WTC11 (cell line): Measurements from ENCODE around the gene CROCC2. TPM values are rescaled to one million over a fixed set of nuclear protein-coding genes. Genes with fewer than 3 reads are reported as not detected.

Experiments
- ATAC-seq: fragments of 200-7000 bp; cut with Tn5 transposase; 2 replicates; pipeline ENCODE4 v1.10.0; 2021; ENCODE audit warnings: mild to moderate bottlenecking, moderate library complexity
- CTCF ChIA-PET: fragments of 300-600 bp; sonication (Branson Sonifier 250); formaldehyde crosslinking; loops from one replicate; lab custom pipeline; 2021; ENCODE audit warnings: antibody characterized with exemption; lab: Charles Lee
- POLR2A ChIA-PET: fragments of 350-600 bp; sonication (Branson Sonifier 250); formaldehyde crosslinking; loops from one replicate; lab custom pipeline; 2021; ENCODE audit warnings: antibody characterized with exemption; lab: Charles Lee
- DNase-seq: peaks from one replicate; pipeline ENCODE4 v3.0.0; 2021; ENCODE audit warnings: low spot score
- H3K27ac Mint-ChIP-seq: 2 replicates; pipeline ENCODE4 v1.8.0; 2021; ENCODE audit warnings: mixed read lengths
- H3K27me3 Mint-ChIP-seq: 2 replicates; pipeline ENCODE4 v1.8.0; 2021; ENCODE audit warnings: low read depth, mild to moderate bottlenecking, moderate library complexity, mixed read lengths
- H3K36me3 Mint-ChIP-seq: 2 replicates; pipeline ENCODE4 v1.8.0; 2021; ENCODE audit warnings: mixed read lengths
- H3K4me1 Mint-ChIP-seq: 2 replicates; pipeline ENCODE4 v1.8.0; 2022; ENCODE audit warnings: mixed read lengths
- H3K4me3 Mint-ChIP-seq: 2 replicates; pipeline ENCODE4 v1.8.0; 2021; ENCODE audit warnings: mild to moderate bottlenecking, moderate library complexity, mixed read lengths
- H3K9me3 Mint-ChIP-seq: 2 replicates; pipeline ENCODE4 v1.8.0; 2021; ENCODE audit warnings: mixed read lengths
- CBFB ChIP-seq: sonication (generic); formaldehyde crosslinking; IDR thresholded peaks from 2 replicates; pipeline ENCODE4 v1.8.1; 2022; ENCODE audit warnings: mild to moderate bottlenecking, low read depth, missing genetic modification reagents
- GRHL2 ChIP-seq: fragments of 250-450 bp; sonication (Bioruptor Pico); IDR thresholded peaks from 2 replicates; pipeline ENCODE4 v1.8.0; 2022; ENCODE audit warnings: mild to moderate bottlenecking, moderate library complexity; ENCODE audit not compliant: insufficient replicate concordance, severe bottlenecking
- GTF2I ChIP-seq: fragments of 250-450 bp; sonication (Bioruptor Pico); conservative IDR thresholded peaks from 2 replicates; pipeline ENCODE4 v1.4.0; 2021; ENCODE audit warnings: mild to moderate bottlenecking
- NFATC4 ChIP-seq: fragments of 250-450 bp; sonication (Bioruptor Pico); IDR thresholded peaks from 2 replicates; pipeline ENCODE4 v1.9.0; 2021; ENCODE audit warnings: mild to moderate bottlenecking
- NFE2L1 ChIP-seq: sonication (generic); formaldehyde crosslinking; IDR thresholded peaks from 2 replicates; pipeline ENCODE4 v1.8.1; 2023; ENCODE audit warnings: missing genetic modification reagents
- NR3C1 ChIP-seq: sonication (generic); formaldehyde crosslinking; conservative IDR thresholded peaks from 2 replicates; pipeline ENCODE4 v1.8.1; 2023; ENCODE audit warnings: low read depth, mild to moderate bottlenecking, missing genetic modification reagents
- PRRX2 ChIP-seq: fragments of 250-450 bp; sonication (Bioruptor Pico); IDR thresholded peaks from 2 replicates; pipeline ENCODE4 v1.8.0; 2021; ENCODE audit warnings: mild to moderate bottlenecking
- TEAD1 ChIP-seq: sonication (generic); formaldehyde crosslinking; IDR thresholded peaks from 2 replicates; pipeline ENCODE4 v1.8.0; 2022; ENCODE audit warnings: mild to moderate bottlenecking, missing genetic modification reagents
- TEAD4 ChIP-seq: sonication (generic); formaldehyde crosslinking; IDR thresholded peaks from 2 replicates; pipeline ENCODE4 v1.8.0; 2022; ENCODE audit warnings: mild to moderate bottlenecking, missing genetic modification reagents
- TP53 ChIP-seq: sonication (generic); formaldehyde crosslinking; IDR thresholded peaks from 2 replicates; pipeline ENCODE4 v1.8.1; 2023; ENCODE audit warnings: mild to moderate bottlenecking, missing genetic modification reagents
- ZBTB21 ChIP-seq: sonication (generic); formaldehyde crosslinking; IDR thresholded peaks from 2 replicates; pipeline ENCODE4 v1.8.1; 2023; ENCODE audit warnings: mild to moderate bottlenecking, missing genetic modification reagents, borderline replicate concordance
- ZNF396 ChIP-seq: fragments of 250-450 bp; sonication (Bioruptor Pico); IDR thresholded peaks from 2 replicates; pipeline ENCODE4 v1.8.0; 2021; ENCODE audit warnings: mild to moderate bottlenecking, moderate library complexity, borderline replicate concordance
- ZNF416 ChIP-seq: fragments of 250-450 bp; sonication (Bioruptor Pico); IDR thresholded peaks from 2 replicates; pipeline ENCODE4 v1.9.0; 2021; ENCODE audit warnings: mild to moderate bottlenecking, inconsistent platforms
- total RNA-seq: library from RNA; stranded (reverse); gene quantifications from 3 replicates; pipeline ENCODE4 v1.2.3, GENCODE V29; 2021
- TF ChIP-seq, protein P1 (sequence below): fragments of 250-450 bp; sonication (Bioruptor Pico); conservative IDR thresholded peaks from 2 replicates; pipeline ENCODE4 v1.9.0; 2021; ENCODE audit warnings: mild to moderate bottlenecking
- TF ChIP-seq, protein P2 (sequence below): sonication (generic); formaldehyde crosslinking; conservative IDR thresholded peaks from 2 replicates; pipeline ENCODE4 v1.8.1; 2022; ENCODE audit warnings: mild to moderate bottlenecking, missing genetic modification reagents
- TF ChIP-seq, protein P3 (sequence below): sonication (generic); formaldehyde crosslinking; IDR thresholded peaks from 2 replicates; pipeline ENCODE4 v1.8.0; 2022; ENCODE audit warnings: mild to moderate bottlenecking, missing genetic modification reagents
- TF ChIP-seq, protein P4 (sequence below): sonication (generic); formaldehyde crosslinking; IDR thresholded peaks from 2 replicates; pipeline ENCODE4 v1.8.1; 2023; ENCODE audit warnings: mild to moderate bottlenecking, missing genetic modification reagents, moderate library complexity
- TF ChIP-seq, protein P5 (sequence below): sonication (generic); formaldehyde crosslinking; IDR thresholded peaks from 2 replicates; pipeline ENCODE4 v1.8.1; 2022; ENCODE audit warnings: mild to moderate bottlenecking, missing genetic modification reagents, moderate library complexity, borderline replicate concordance
- TF ChIP-seq, protein P6 (sequence below): sonication (generic); formaldehyde crosslinking; IDR thresholded peaks from 2 replicates; pipeline ENCODE4 v1.8.1; 2022; ENCODE audit warnings: low read depth, mild to moderate bottlenecking, moderate library complexity, missing genetic modification reagents, borderline replicate concordance
- TF ChIP-seq, protein P7 (sequence below): fragments of 250-450 bp; sonication (Bioruptor Pico); IDR thresholded peaks from 2 replicates; pipeline ENCODE4 v1.9.0; 2021; ENCODE audit warnings: moderate library complexity, mild to moderate bottlenecking, inconsistent platforms, borderline replicate concordance
- TF ChIP-seq, protein P8 (sequence below): sonication (generic); formaldehyde crosslinking; IDR thresholded peaks from 2 replicates; pipeline ENCODE4 v1.8.1; 2023; ENCODE audit warnings: mild to moderate bottlenecking, missing genetic modification reagents

CROCC2 gene
- total RNA-seq, 1 experiment from 2014 or later, result not detected

DNA sequence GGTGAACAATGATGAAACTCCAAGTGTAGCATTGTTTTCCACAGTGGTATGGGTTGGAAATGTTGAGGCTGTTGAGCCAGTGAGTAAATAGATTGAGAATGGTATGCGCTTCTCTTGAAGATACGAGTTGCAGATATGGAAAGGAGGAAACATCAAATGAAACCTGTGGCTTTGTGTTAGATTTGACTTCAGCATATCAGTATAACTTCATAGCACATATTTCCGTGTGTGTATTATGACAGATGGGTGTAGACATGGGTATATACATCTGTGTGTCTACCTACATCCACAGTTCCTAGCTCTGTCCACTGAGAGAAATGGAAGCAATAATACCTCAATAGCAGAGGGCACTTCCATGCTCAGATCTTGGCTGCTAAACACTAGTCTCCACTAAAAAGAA, 100.3 kb downstream of the CROCC2 start:
- CTCF ChIA-PET, result no interaction called here
- no peak for DNase-seq
- peaks cover 36% of the 10 kb centered on the region for H3K9me3 Mint-ChIP-seq
- POLR2A ChIA-PET, result no interaction called here
- no peak overlapping the region for H3K27ac Mint-ChIP-seq
- TF ChIP-seq GTF2I (CRISPR knock-in tag) (no peak), ZNF416 (CRISPR knock-in tag) (no peak)
- TF ChIP-seq, protein P1, sequence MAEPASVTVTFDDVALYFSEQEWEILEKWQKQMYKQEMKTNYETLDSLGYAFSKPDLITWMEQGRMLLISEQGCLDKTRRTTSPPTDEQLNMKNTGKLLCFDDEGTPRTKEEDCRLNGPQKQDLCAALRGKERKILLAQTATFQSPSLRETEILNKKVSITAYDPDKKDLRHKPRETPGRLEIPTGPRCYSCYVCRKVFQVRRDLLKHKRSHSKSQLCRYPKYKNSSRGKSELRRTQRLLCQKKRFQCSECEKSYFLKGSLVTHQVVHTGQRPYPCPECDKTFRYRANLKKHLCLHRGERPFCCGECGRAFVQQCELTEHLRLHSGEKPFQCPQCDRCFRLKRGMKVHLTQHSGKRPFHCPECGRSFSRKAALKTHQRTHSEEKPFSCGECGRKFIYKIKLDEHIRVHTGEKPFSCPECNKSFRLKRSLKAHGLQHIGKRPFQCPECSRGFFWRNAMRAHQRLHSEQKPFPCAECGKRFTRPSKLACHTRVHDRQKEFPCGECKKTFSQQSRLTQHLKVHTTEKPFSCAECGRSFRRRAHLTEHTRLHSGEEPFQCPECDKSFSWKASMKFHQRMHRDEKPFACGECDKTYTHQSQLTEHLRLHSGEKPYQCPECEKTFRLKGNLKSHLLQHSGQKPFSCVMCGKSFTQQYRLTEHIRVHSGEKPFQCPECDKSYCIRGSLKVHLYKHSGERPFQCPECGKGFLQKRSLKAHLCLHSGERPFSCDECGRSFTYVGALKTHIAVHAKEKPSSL (CRISPR knock-in tag), result no peak
- TF ChIP-seq, all 79 proteins: peak for 0
- ATAC-seq, result no peak
- H3K36me3 Mint-ChIP-seq, result peaks cover 28% of the 10 kb centered on the region
- peaks cover 19% of the 10 kb centered on the region for H3K4me1 Mint-ChIP-seq
- H3K27me3 Mint-ChIP-seq, result peaks cover 26% of the 10 kb centered on the region
- no peak overlapping the region for H3K4me3 Mint-ChIP-seq

DNA sequence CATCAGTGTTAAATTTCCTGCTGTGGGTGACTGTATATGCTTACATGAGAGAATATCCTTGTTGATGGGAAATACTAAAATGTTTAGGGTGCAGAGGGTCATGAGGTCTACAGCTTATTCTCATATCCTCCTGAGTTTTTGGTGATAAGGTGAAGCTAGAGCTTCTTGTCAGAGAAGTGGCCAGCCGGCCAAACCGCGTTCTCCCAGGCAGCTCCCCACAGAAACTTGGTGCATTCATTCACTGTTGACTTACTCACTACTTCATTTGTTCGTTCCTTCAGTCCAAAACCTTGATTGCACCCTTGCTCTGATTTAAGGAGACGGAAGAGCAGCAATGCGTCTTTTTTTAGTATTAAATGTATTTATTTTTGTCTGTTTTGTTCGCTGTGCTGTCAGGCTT, 101.0 kb downstream of the CROCC2 start:
- CTCF ChIA-PET, result no interaction called here
- POLR2A ChIA-PET, result no interaction called here

DNA sequence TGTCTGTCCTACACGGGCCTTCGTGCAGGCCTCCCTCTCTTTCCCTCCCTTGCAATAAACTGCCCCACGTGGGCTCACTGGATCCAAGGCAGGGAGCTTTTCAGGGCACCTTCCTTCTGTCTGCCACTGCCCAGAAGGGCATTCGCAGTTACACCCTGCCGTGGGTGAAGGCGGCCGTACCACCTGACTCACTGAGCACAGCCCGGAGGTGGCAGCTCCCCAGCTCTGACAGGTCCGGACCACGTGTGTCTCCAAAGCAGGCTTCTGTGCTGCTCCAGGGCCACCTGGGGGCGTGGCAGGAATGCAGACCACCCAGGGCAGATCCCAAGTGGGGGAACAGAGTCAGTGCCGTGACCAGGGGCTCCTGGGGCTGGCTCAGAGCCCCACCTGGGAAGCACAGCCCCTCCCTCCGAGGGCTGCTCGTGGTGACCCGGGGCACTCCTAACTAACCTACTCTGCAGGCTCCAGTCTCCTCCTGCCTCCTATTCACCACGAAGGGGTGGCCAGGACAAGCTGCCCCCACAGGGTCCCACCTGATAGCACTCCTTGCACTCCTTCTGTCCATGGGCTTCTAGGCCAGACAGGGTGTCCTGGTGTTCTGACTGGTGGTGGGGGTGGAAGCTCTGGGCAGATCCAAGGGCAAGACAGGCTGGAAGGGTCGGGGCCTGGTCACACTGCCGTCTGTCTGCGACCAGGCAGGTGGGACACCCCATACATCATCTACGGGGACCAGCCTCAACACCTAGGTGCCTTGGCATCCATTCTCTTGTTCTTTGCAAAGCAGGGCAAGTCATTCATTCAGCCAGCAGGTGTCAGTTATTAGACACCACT, 102.0 kb downstream of the CROCC2 start:
- peaks cover 27% of the 10 kb centered on the region for H3K36me3 Mint-ChIP-seq
- no peak for ATAC-seq
- H3K4me3 Mint-ChIP-seq, result no peak overlapping the region
- CTCF ChIA-PET, result interaction anchor here (0.9 kb wide), 1 partner anchor 25 kb away, joined by 3 read pairs; no protein-coding TSS in a partner anchor
- H3K9me3 Mint-ChIP-seq, result peaks cover 36% of the 10 kb centered on the region
- POLR2A ChIA-PET, result no interaction called here
- H3K4me1 Mint-ChIP-seq, result peaks cover 19% of the 10 kb centered on the region
- peaks cover 18% of the 10 kb centered on the region for H3K27me3 Mint-ChIP-seq
- no peak for DNase-seq
- H3K27ac Mint-ChIP-seq, result no peak overlapping the region
- TF ChIP-seq GTF2I (CRISPR knock-in tag) (no peak), TP53 (CRISPR knock-in tag) (no peak), PRRX2 (CRISPR knock-in tag) (no peak), CBFB (CRISPR knock-in tag) (no peak), GRHL2 (CRISPR knock-in tag) (no peak), NFATC4 (CRISPR knock-in tag) (no peak)
- TF ChIP-seq, protein P2, sequence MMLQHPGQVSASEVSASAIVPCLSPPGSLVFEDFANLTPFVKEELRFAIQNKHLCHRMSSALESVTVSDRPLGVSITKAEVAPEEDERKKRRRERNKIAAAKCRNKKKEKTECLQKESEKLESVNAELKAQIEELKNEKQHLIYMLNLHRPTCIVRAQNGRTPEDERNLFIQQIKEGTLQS (CRISPR knock-in tag), result no peak
- TF ChIP-seq, protein P3, sequence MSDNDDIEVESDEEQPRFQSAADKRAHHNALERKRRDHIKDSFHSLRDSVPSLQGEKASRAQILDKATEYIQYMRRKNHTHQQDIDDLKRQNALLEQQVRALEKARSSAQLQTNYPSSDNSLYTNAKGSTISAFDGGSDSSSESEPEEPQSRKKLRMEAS (CRISPR knock-in tag), result no peak
- TF ChIP-seq, protein P4, sequence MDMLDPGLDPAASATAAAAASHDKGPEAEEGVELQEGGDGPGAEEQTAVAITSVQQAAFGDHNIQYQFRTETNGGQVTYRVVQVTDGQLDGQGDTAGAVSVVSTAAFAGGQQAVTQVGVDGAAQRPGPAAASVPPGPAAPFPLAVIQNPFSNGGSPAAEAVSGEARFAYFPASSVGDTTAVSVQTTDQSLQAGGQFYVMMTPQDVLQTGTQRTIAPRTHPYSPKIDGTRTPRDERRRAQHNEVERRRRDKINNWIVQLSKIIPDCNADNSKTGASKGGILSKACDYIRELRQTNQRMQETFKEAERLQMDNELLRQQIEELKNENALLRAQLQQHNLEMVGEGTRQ (CRISPR knock-in tag), result no peak
- TF ChIP-seq, protein P5, sequence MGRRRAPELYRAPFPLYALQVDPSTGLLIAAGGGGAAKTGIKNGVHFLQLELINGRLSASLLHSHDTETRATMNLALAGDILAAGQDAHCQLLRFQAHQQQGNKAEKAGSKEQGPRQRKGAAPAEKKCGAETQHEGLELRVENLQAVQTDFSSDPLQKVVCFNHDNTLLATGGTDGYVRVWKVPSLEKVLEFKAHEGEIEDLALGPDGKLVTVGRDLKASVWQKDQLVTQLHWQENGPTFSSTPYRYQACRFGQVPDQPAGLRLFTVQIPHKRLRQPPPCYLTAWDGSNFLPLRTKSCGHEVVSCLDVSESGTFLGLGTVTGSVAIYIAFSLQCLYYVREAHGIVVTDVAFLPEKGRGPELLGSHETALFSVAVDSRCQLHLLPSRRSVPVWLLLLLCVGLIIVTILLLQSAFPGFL (CRISPR knock-in tag), result no peak

More for the DNA sequence above, 101.0 kb downstream of the CROCC2 start:
- no peak for TF ChIP-seq ZNF396 (CRISPR knock-in tag)
- no peak for TF ChIP-seq PRRX2 (CRISPR knock-in tag)
- TF ChIP-seq NFE2L1 (CRISPR knock-in tag), result no peak
- TF ChIP-seq NR3C1 (CRISPR knock-in tag), result no peak
- TF ChIP-seq ZBTB21 (CRISPR knock-in tag), result no peak
- TF ChIP-seq, protein P6, sequence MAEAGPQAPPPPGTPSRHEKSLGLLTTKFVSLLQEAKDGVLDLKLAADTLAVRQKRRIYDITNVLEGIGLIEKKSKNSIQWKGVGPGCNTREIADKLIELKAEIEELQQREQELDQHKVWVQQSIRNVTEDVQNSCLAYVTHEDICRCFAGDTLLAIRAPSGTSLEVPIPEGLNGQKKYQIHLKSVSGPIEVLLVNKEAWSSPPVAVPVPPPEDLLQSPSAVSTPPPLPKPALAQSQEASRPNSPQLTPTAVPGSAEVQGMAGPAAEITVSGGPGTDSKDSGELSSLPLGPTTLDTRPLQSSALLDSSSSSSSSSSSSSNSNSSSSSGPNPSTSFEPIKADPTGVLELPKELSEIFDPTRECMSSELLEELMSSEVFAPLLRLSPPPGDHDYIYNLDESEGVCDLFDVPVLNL (CRISPR knock-in tag), result no peak
- TF ChIP-seq, protein P7, sequence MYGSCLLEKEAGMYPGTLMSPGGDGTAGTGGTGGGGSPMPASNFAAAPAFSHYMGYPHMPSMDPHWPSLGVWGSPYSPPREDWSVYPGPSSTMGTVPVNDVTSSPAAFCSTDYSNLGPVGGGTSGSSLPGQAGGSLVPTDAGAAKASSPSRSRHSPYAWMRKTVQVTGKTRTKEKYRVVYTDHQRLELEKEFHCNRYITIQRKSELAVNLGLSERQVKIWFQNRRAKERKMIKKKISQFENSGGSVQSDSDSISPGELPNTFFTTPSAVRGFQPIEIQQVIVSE (CRISPR knock-in tag), result no peak
- no peak for TF ChIP-seq TEAD1 (CRISPR knock-in tag)
- no peak for TF ChIP-seq TEAD4
- TF ChIP-seq, protein P8, sequence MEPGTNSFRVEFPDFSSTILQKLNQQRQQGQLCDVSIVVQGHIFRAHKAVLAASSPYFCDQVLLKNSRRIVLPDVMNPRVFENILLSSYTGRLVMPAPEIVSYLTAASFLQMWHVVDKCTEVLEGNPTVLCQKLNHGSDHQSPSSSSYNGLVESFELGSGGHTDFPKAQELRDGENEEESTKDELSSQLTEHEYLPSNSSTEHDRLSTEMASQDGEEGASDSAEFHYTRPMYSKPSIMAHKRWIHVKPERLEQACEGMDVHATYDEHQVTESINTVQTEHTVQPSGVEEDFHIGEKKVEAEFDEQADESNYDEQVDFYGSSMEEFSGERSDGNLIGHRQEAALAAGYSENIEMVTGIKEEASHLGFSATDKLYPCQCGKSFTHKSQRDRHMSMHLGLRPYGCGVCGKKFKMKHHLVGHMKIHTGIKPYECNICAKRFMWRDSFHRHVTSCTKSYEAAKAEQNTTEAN, result no peak
- Mint-ChIP-seq H3K36me3 (peaks cover 28% of the 10 kb centered on the region), H3K27ac (no peak overlapping the region), H3K4me1 (peaks cover 19% of the 10 kb centered on the region), H3K9me3 (peaks cover 36% of the 10 kb centered on the region), H3K27me3 (peaks cover 23% of the 10 kb centered on the region), H3K4me3 (no peak overlapping the region)
- ATAC-seq, result no peak
- no peak for DNase-seq
